GM23338 (cell line): ENCODE results near the gene ASPDH. TPM values are rescaled to one million over a fixed set of nuclear protein-coding genes. Genes with fewer than 3 reads are reported as not detected.
"Not testable (repeated sequence)": the region's sequence is repeated elsewhere in the genome, so short reads cannot be mapped to it uniquely, and the experiment has no call there.

Experiments
- ATAC-seq: fragments of 200-7000 bp; cut with Tn5 transposase; 3 replicates; pipeline ENCODE4 v1.9.1; 2020
- DNase-seq: peaks from one replicate; pipeline ENCODE4 v3.0.0-alpha.2; 2015; ENCODE audit warnings: low spot score
- H2AFZ ChIP-seq: fragments of 200-600 bp; sonication (generic); 2 replicates; pipeline ENCODE4 v1.8.0; 2016; ENCODE audit warnings: antibody characterized with exemption, mild to moderate bottlenecking, moderate library complexity
- H3F3A ChIP-seq: fragments of 200-600 bp; sonication (generic); replicated peaks from 2 replicates; pipeline ENCODE4 v1.8.0; 2017; ENCODE audit warnings: antibody characterized with exemption, mixed run types, low read depth
- H3K27ac ChIP-seq: fragments of 200-600 bp; sonication (generic); 2 replicates; pipeline ENCODE4 v1.6.1; 2016; ENCODE audit warnings: low read depth
- H3K27me3 ChIP-seq: fragments of 200-600 bp; sonication (generic); 2 replicates; pipeline ENCODE4 v1.8.0; 2016; ENCODE audit warnings: mild to moderate bottlenecking, mixed run types, moderate library complexity; ENCODE audit not compliant: insufficient read depth
- H3K36me3 ChIP-seq: fragments of 200-600 bp; sonication (generic); 2 replicates; pipeline ENCODE4 v1.8.0; 2016; ENCODE audit warnings: mild to moderate bottlenecking; ENCODE audit not compliant: insufficient read depth
- H3K4me1 ChIP-seq: fragments of 200-600 bp; sonication (generic); 2 replicates; pipeline ENCODE4 v1.8.0; 2016; ENCODE audit warnings: mild to moderate bottlenecking, moderate library complexity; ENCODE audit not compliant: insufficient read depth
- H3K4me2 ChIP-seq: fragments of 200-600 bp; sonication (generic); 2 replicates; pipeline ENCODE4 v1.7.1; 2017; ENCODE audit warnings: mixed run types
- H3K4me3 ChIP-seq: fragments of 200-600 bp; sonication (generic); 2 replicates; pipeline ENCODE4 v1.6.1; 2016; ENCODE audit warnings: mixed run types
- H3K79me2 ChIP-seq: fragments of 200-600 bp; sonication (generic); replicated peaks from 2 replicates; pipeline ENCODE4 v1.8.0; 2017; ENCODE audit warnings: mild to moderate bottlenecking; ENCODE audit not compliant: insufficient read depth
- H3K9me2 ChIP-seq: fragments of 200-600 bp; sonication (generic); 2 replicates; pipeline ENCODE4 v1.8.0; 2017; ENCODE audit not compliant: insufficient read depth
- H4K20me1 ChIP-seq: fragments of 200-600 bp; sonication (generic); replicated peaks from 2 replicates; pipeline ENCODE4 v1.8.0; 2017; ENCODE audit warnings: mild to moderate bottlenecking; ENCODE audit not compliant: insufficient read depth
- H3K27ac Mint-ChIP-seq: 2 replicates; pipeline ENCODE4 v1.8.0; 2020; ENCODE audit warnings: inconsistent platforms, mild to moderate bottlenecking, moderate library complexity, mixed read lengths
- H3K27me3 Mint-ChIP-seq: 3 replicates; pipeline ENCODE4 v1.8.0; 2022; ENCODE audit warnings: low read depth, mild to moderate bottlenecking, moderate library complexity, mixed read lengths, inconsistent platforms; ENCODE audit not compliant: insufficient read depth, poor library complexity
- H3K36me3 Mint-ChIP-seq: 3 replicates; pipeline ENCODE4 v1.8.0; 2021; ENCODE audit warnings: low read depth, mild to moderate bottlenecking, inconsistent platforms, moderate library complexity, mixed read lengths
- H3K4me1 Mint-ChIP-seq: 3 replicates; pipeline ENCODE4 v1.8.0; 2020; ENCODE audit warnings: mild to moderate bottlenecking, inconsistent platforms, mixed read lengths
- H3K4me3 Mint-ChIP-seq: 3 replicates; pipeline ENCODE4 v1.8.0; 2021; ENCODE audit warnings: moderate library complexity, mild to moderate bottlenecking, inconsistent platforms, mixed read lengths
- H3K9me3 Mint-ChIP-seq: 3 replicates; pipeline ENCODE4 v1.8.0; 2020; ENCODE audit warnings: moderate library complexity, mild to moderate bottlenecking, inconsistent platforms, mixed read lengths
- CREB1 ChIP-seq: fragments of 250-450 bp; sonication (Bioruptor Pico); IDR thresholded peaks from 2 replicates; pipeline ENCODE4 v1.5.0; 2020; ENCODE audit warnings: low read depth, mild to moderate bottlenecking, moderate library complexity
- EZH2phosphoT487 ChIP-seq: fragments of 200-600 bp; sonication (generic); IDR thresholded peaks from one replicate; pipeline ENCODE4 v1.8.1; 2018; ENCODE audit warnings: antibody characterized with exemption; ENCODE audit not compliant: unreplicated experiment
- JUNB ChIP-seq: IDR thresholded peaks from one replicate; pipeline ENCODE4 v1.6.1; 2016; ENCODE audit warnings: antibody characterized with exemption; ENCODE audit not compliant: unreplicated experiment
- NANOG ChIP-seq: IDR thresholded peaks from 2 replicates; pipeline ENCODE4 v1.6.1; 2016; ENCODE audit warnings: antibody characterized with exemption, borderline replicate concordance
- POLR2AphosphoS5 ChIP-seq: IDR thresholded peaks from 2 replicates; pipeline ENCODE4 v1.6.1; 2016; ENCODE audit warnings: antibody characterized with exemption, low read depth
- STAT1 ChIP-seq: IDR thresholded peaks from one replicate; pipeline ENCODE4 v1.6.1; 2016; ENCODE audit warnings: antibody characterized with exemption; ENCODE audit not compliant: unreplicated experiment
- ZNF114 ChIP-seq: fragments of 250-450 bp; sonication (Bioruptor Pico); IDR thresholded peaks from 2 replicates; pipeline ENCODE4 v1.5.0; 2020; ENCODE audit warnings: mild to moderate bottlenecking, moderate library complexity
- ZNF331 ChIP-seq: fragments of 250-450 bp; sonication (Bioruptor Pico); IDR thresholded peaks from 2 replicates; pipeline ENCODE4 v1.5.0; 2020; ENCODE audit warnings: low read depth, mild to moderate bottlenecking, moderate library complexity
- ZNF462 ChIP-seq: fragments of 250-450 bp; sonication (Bioruptor Pico); IDR thresholded peaks from 2 replicates; pipeline ENCODE4 v1.5.0; 2020; ENCODE audit warnings: mild to moderate bottlenecking, moderate library complexity
- polyA plus RNA-seq: library from polyadenylated mRNA; unstranded; fragments of >200 nt; fragmentation: Nextera tagmentation; extraction: Ambion mirVana; gene quantifications from 2 replicates; pipeline ENCODE4 v1.2.1, GENCODE V29; 2016
- total RNA-seq: library from RNA; depleted of rRNA; stranded (reverse); fragments of >200 nt; shearing (Covaris generic); gene quantifications from 2 replicates; pipeline ENCODE4 v1.2.3, GENCODE V29; 2014
- TF ChIP-seq, protein P1 (sequence below), 2 experiments: fragments of 200-600 bp in 1 of 2; sonication (generic) in 1 of 2; conservative IDR thresholded peaks; 2 replicates each; pipeline versions ENCODE4 v1.5.1 to v1.6.1; 2016 to 2017; ENCODE audit warnings: antibody characterized with exemption in 2 of 2, low read depth in 2 of 2, mild to moderate bottlenecking in 2 of 2, moderate library complexity in 1 of 2
- TF ChIP-seq, protein P2 (sequence below): IDR thresholded peaks from one replicate; pipeline ENCODE4 v1.6.1; 2018; ENCODE audit warnings: antibody characterized with exemption; ENCODE audit not compliant: unreplicated experiment

Gene ASPDH
- total and polyA plus RNA-seq, 2 experiments from 2014 or later: not detected

GRCh38 chr19:50473336-50473735 is 40.4 kb downstream of the ASPDH start:
- not testable (repeated sequence) for H3K36me3 ChIP-seq, H3K9me2 ChIP-seq, H3K4me1 Mint-ChIP-seq, H2AFZ ChIP-seq, H3K27me3 ChIP-seq, H3K27ac ChIP-seq, DNase-seq, H4K20me1 ChIP-seq, H3K4me3 ChIP-seq, H3K27ac Mint-ChIP-seq, ATAC-seq, H3K4me2 ChIP-seq, H3K4me3 Mint-ChIP-seq
- H3K9me3 Mint-ChIP-seq: peaks cover 94% of the 10 kb centered on the region
- peaks cover 15% of the 10 kb centered on the region for H3K27me3 Mint-ChIP-seq
- H3K4me1 ChIP-seq: peaks cover 10% of the 10 kb centered on the region; the same call in 1 of the 2 replicates
- peaks cover 16% of the 10 kb centered on the region for H3K79me2 ChIP-seq
- H3K36me3 Mint-ChIP-seq: peaks cover 54% of the 10 kb centered on the region
- peaks cover 10% of the 10 kb centered on the region for H3F3A ChIP-seq

- no peak overlapping the region for H3K27ac Mint-ChIP-seq
- peaks cover 95% of the 10 kb centered on the region for H3K9me3 Mint-ChIP-seq
- TF ChIP-seq CREB1: no peak
- no peak for TF ChIP-seq ZNF114
- TF ChIP-seq, protein P1, sequence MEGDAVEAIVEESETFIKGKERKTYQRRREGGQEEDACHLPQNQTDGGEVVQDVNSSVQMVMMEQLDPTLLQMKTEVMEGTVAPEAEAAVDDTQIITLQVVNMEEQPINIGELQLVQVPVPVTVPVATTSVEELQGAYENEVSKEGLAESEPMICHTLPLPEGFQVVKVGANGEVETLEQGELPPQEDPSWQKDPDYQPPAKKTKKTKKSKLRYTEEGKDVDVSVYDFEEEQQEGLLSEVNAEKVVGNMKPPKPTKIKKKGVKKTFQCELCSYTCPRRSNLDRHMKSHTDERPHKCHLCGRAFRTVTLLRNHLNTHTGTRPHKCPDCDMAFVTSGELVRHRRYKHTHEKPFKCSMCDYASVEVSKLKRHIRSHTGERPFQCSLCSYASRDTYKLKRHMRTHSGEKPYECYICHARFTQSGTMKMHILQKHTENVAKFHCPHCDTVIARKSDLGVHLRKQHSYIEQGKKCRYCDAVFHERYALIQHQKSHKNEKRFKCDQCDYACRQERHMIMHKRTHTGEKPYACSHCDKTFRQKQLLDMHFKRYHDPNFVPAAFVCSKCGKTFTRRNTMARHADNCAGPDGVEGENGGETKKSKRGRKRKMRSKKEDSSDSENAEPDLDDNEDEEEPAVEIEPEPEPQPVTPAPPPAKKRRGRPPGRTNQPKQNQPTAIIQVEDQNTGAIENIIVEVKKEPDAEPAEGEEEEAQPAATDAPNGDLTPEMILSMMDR (conservative IDR thresholded peaks at IDR 0.05; ENCODE audit: low read depth in 2 of 2): no peak
- TF ChIP-seq ZNF331 (CRISPR knock-in tag): no peak
- TF ChIP-seq JUNB: no peak
- no peak for TF ChIP-seq EZH2phosphoT487
- no peak for TF ChIP-seq NANOG
- no peak for TF ChIP-seq ZNF462 (CRISPR knock-in tag)
- TF ChIP-seq POLR2AphosphoS5: no peak
- TF ChIP-seq STAT1: no peak
- TF ChIP-seq, protein P2, sequence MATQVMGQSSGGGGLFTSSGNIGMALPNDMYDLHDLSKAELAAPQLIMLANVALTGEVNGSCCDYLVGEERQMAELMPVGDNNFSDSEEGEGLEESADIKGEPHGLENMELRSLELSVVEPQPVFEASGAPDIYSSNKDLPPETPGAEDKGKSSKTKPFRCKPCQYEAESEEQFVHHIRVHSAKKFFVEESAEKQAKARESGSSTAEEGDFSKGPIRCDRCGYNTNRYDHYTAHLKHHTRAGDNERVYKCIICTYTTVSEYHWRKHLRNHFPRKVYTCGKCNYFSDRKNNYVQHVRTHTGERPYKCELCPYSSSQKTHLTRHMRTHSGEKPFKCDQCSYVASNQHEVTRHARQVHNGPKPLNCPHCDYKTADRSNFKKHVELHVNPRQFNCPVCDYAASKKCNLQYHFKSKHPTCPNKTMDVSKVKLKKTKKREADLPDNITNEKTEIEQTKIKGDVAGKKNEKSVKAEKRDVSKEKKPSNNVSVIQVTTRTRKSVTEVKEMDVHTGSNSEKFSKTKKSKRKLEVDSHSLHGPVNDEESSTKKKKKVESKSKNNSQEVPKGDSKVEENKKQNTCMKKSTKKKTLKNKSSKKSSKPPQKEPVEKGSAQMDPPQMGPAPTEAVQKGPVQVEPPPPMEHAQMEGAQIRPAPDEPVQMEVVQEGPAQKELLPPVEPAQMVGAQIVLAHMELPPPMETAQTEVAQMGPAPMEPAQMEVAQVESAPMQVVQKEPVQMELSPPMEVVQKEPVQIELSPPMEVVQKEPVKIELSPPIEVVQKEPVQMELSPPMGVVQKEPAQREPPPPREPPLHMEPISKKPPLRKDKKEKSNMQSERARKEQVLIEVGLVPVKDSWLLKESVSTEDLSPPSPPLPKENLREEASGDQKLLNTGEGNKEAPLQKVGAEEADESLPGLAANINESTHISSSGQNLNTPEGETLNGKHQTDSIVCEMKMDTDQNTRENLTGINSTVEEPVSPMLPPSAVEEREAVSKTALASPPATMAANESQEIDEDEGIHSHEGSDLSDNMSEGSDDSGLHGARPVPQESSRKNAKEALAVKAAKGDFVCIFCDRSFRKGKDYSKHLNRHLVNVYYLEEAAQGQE: no peak
These were observed 44.9 kb downstream of the ASPDH start for GRCh38 chr19:50468818-50469217.

More at GRCh38 chr19:50468818-50469217, 44.9 kb downstream of the ASPDH start:
- no peaks in the 10 kb centered on the region for H4K20me1 ChIP-seq
- H3K4me1 Mint-ChIP-seq: no peaks in the 10 kb centered on the region
- peaks cover 45% of the 10 kb centered on the region for H3K36me3 Mint-ChIP-seq
- peaks cover 12% of the 10 kb centered on the region for H3K27me3 Mint-ChIP-seq
- H3K9me2 ChIP-seq: no peaks in the 10 kb centered on the region
- ATAC-seq (no peak), DNase-seq (no peak)
- H3K36me3 ChIP-seq: no peaks in the 10 kb centered on the region
- no peak overlapping the region for H3K4me3 ChIP-seq
- no peak overlapping the region for H3K4me2 ChIP-seq
- H3K27ac ChIP-seq: no peak overlapping the region
- no peaks in the 10 kb centered on the region for H3K27me3 ChIP-seq
- H3F3A ChIP-seq: peaks cover 8% of the 10 kb centered on the region
- no peak overlapping the region for H2AFZ ChIP-seq
- 0 out of 2 replicates have a peak, but pooled peaks cover 3% of the 10 kb centered on the region for H3K4me1 ChIP-seq
- no peak overlapping the region for H3K4me3 Mint-ChIP-seq
- H3K79me2 ChIP-seq: no peaks in the 10 kb centered on the region
